Mesendoderm (in vitro differentiated cells): ENCODE data around the gene SIGLEC11.

ENCODE experiments used
- DNase-seq: peaks from one replicate; pipeline ENCODE4 v3.0.0; 2013
- H2AK5ac ChIP-seq: 2 replicates; pipeline ENCODE4 v1.6.1; 2013; ENCODE audit warnings: low read length, inconsistent platforms
- H2BK120ac ChIP-seq: 2 replicates; pipeline ENCODE4 v1.6.1; 2013; ENCODE audit warnings: low read depth, mild to moderate bottlenecking, low read length, moderate library complexity, mixed read lengths
- H2BK15ac ChIP-seq: replicated peaks from 2 replicates; pipeline ENCODE4 v1.6.1; 2013; ENCODE audit warnings: low read depth, mild to moderate bottlenecking, moderate library complexity
- H2BK5ac ChIP-seq: 2 replicates; pipeline ENCODE4 v1.6.1; 2013; ENCODE audit warnings: low read length, inconsistent platforms
- H3K18ac ChIP-seq: 2 replicates; pipeline ENCODE4 v1.6.1; 2013; ENCODE audit warnings: mild to moderate bottlenecking, low read length, mixed read lengths
- H3K23ac ChIP-seq: one replicate; pipeline ENCODE4 v1.6.1; 2013; ENCODE audit warnings: low read length
- H3K27ac ChIP-seq: 2 replicates; pipeline ENCODE4 v1.5.1; 2013; ENCODE audit warnings: low read depth, mild to moderate bottlenecking, inconsistent platforms, low read length, moderate library complexity
- H3K27me3 ChIP-seq: 2 replicates; pipeline ENCODE4 v1.6.1; 2013; ENCODE audit warnings: low read length, control low read depth, mild to moderate bottlenecking, inconsistent platforms; ENCODE audit not compliant: insufficient read depth, poor library complexity
- H3K36me3 ChIP-seq: 2 replicates; pipeline ENCODE4 v1.6.1; 2013; ENCODE audit warnings: low read length, inconsistent platforms; ENCODE audit not compliant: control insufficient read depth, insufficient read depth
- H3K4ac ChIP-seq: one replicate; pipeline ENCODE4 v1.6.1; 2013; ENCODE audit warnings: low read depth, mild to moderate bottlenecking, low read length, moderate library complexity
- H3K4me1 ChIP-seq: 2 replicates; pipeline ENCODE4 v1.6.1; 2013; ENCODE audit warnings: low read depth, low read length, inconsistent platforms; ENCODE audit not compliant: control insufficient read depth
- H3K4me2 ChIP-seq: 2 replicates; pipeline ENCODE4 v1.6.1; 2013; ENCODE audit warnings: low read length
- H3K4me3 ChIP-seq: 2 replicates; pipeline ENCODE4 v1.5.1; 2013; ENCODE audit warnings: mild to moderate bottlenecking, low read length
- H3K56ac ChIP-seq: one replicate; pipeline ENCODE4 v1.6.1; 2013; ENCODE audit warnings: low read length
- H3K79me1 ChIP-seq: 2 replicates; pipeline ENCODE4 v1.6.1; 2013; ENCODE audit warnings: low read length, inconsistent platforms
- H3K79me2 ChIP-seq: 2 replicates; pipeline ENCODE4 v1.6.1; 2013; ENCODE audit warnings: mild to moderate bottlenecking, low read length; ENCODE audit not compliant: control insufficient read depth, insufficient read depth
- H3K9ac ChIP-seq: 2 replicates; pipeline ENCODE4 v1.6.1; 2013; ENCODE audit warnings: low read length, inconsistent platforms
- H4K5ac ChIP-seq: one replicate; pipeline ENCODE4 v1.6.1; 2013; ENCODE audit warnings: low read length
- H4K8ac ChIP-seq: one replicate; pipeline ENCODE4 v1.6.1; 2013; ENCODE audit warnings: low read depth, mild to moderate bottlenecking, control low read depth, low read length, moderate library complexity
- WGBS: extraction: QIAGEN DNeasy Blood & Tissue Kit; methylation state at CpG from one replicate; pipeline ENCODE4 v1.1.7; 2013; ENCODE audit warnings: low lambda C conversion rate, missing lambda C conversion rate; ENCODE audit not compliant: insufficient coverage; ENCODE audit errors: extremely low coverage; 5-methylcytosine and 5-hydroxymethylcytosine counted together

SIGLEC11 gene

DNA sequence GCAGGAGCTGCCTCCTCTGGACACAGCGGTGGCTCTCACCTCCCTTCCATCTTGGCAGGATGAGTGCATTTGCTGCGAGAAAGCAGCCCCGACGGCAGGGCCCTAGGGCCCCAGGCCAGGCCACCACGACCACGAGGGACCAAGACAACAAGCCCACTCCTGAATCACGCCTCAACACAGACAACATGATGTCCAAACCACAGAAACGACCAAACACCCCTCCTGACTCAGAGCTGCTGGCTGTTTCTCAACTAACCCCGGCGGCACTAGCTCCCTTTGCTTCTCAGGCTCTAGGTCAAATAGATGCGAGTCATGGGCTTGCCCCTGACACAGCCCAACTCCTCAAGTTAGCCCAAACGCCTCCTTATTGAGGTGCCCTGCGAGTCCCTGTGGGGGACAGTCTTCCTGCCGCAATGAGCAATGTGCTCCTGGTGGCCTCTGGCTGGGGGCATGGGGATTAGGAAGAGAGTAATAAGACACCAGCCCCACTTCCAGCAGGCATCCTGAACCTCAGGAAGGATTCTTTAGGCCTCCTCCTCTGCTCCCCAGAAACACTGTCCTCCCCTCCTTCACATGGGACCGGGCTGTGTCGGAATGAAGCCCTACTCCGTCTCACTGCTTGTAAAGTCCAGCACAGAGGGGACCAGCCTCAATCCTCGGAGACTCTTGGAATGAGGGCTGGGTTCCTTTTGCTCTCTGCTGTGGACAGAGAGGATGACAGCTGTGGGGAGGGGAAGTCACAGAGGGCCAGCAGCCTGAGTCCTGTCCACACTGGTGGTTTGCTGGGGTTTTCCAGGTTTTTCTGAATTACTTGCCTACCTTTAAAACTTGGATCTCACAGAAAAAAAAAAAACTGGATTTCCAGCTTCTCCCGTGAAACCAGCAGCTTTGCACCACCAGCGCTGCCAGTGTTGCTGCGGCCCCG lies 38.8 kb downstream of the SIGLEC11 start:
- Histone ChIP-seq H2AK5ac (no peak overlapping the region), H3K4me3 (no peak overlapping the region), H2BK15ac (no peak overlapping the region), H3K4me2 (no peak overlapping the region), H3K27me3 (no peaks in the 10 kb centered on the region), H4K8ac (no peak overlapping the region), H2BK120ac (no peak overlapping the region), H3K18ac (no peak overlapping the region), H3K4me1 (no peaks in the 10 kb centered on the region), H3K56ac (no peak overlapping the region), H3K79me1 (peaks cover 38% of the 10 kb centered on the region), H3K36me3 (peaks cover 18% of the 10 kb centered on the region), H2BK5ac (no peak overlapping the region), H3K79me2 (peaks cover 70% of the 10 kb centered on the region), H4K5ac (no peak overlapping the region), H3K27ac (no peak overlapping the region), H3K9ac (no peak overlapping the region), H3K23ac (no peak overlapping the region), H3K4ac (no peak overlapping the region)
- WGBS, result no CpG with 5 or more reads among the region's 22 CpGs
- no peak for DNase-seq

DNA sequence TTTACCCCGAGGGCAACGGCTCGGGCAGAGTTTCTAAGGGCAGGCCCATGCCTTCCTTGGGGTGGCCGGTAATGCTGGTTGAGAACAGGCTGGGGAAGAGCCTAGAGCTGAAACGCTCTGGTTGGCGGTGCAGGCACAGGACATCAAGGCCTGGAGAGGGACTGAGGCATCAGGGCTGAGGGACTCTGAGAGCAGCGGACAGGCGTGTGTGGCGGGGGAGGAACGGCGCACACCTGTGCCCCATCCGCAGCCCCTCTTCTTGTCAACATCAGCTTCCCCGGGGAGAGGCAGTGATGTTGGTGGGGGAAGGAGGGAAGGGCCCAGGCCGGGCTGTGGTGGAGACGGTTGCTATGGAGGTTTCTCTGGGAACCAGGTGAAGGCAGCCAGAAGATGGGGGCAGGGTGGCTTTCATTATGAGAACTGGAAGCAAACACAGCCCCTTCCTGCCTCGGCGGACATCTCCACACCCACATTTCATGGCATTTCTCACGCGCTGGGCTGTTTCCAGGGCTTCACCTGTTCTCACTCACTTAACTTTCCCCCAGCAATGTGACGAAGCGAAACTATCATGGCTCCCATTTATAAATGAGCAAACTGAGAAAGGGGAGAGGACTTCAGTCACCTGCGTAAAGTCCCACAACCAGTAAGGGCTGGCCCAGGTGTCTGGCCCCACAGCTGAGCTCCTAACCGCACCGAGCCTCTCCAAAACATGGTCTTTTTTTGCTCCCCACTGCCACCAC lies 40.2 kb downstream of the SIGLEC11 start:
- H3K23ac ChIP-seq, result no peak overlapping the region

DNA sequence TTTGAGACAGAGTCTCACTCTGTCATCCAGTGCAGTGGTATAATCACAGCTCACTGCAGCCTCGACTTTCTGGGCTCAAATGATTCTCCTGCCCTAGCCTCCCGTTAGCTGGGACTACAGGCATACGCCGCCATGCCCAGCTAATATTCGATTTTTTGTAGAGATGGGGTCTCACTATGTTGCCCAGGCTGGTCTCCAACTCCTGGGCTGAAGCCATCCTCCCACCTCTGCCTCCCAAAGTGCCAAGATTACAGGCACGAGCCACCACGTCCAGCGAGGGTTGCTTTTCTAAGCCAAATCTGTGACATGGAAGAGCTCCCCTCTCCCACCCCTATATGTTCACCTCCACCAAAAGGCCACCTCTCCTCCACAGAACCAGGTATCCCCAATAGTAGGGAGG lies 42.9 kb downstream of the SIGLEC11 start:
- Histone ChIP-seq H2BK5ac (no peak overlapping the region), H3K27me3 (no peaks in the 10 kb centered on the region), H2BK15ac (no peak overlapping the region), H3K27ac (no peak overlapping the region), H3K9ac (no peak overlapping the region), H4K8ac (no peak overlapping the region), H2BK120ac (no peak overlapping the region), H3K23ac (no peak overlapping the region), H3K79me2 (peaks cover 49% of the 10 kb centered on the region), H3K4ac (no peak overlapping the region), H3K4me3 (no peak overlapping the region), H4K5ac (no peak overlapping the region), H2AK5ac (no peak overlapping the region), H3K4me2 (no peak overlapping the region), H3K36me3 (peaks cover 16% of the 10 kb centered on the region), H3K79me1 (peaks cover 35% of the 10 kb centered on the region), H3K18ac (no peak overlapping the region), H3K4me1 (no peaks in the 10 kb centered on the region), H3K56ac (no peak overlapping the region)
- no CpG with 5 or more reads among the region's 8 CpGs for WGBS
- DNase-seq, result no peak

More for the DNA sequence above, 40.2 kb downstream of the SIGLEC11 start:
- H4K5ac ChIP-seq, result no peak overlapping the region
- no peak overlapping the region for H2BK15ac ChIP-seq
- H4K8ac ChIP-seq, result no peak overlapping the region
- no peak overlapping the region for H3K9ac ChIP-seq
- no peak overlapping the region for H3K27ac ChIP-seq
- no peak for DNase-seq
- H3K4me1 ChIP-seq, result no peaks in the 10 kb centered on the region
- H3K27me3 ChIP-seq, result no peaks in the 10 kb centered on the region
- H3K56ac ChIP-seq, result no peak overlapping the region
- H2AK5ac ChIP-seq, result no peak overlapping the region
- WGBS, result no CpG with 5 or more reads among the region's 24 CpGs
- H3K4me3 ChIP-seq, result no peak overlapping the region
- H3K4me2 ChIP-seq, result no peak overlapping the region
- no peak overlapping the region for H2BK5ac ChIP-seq
- H3K4ac ChIP-seq, result no peak overlapping the region
- peaks cover 67% of the 10 kb centered on the region for H3K79me2 ChIP-seq
- peaks cover 36% of the 10 kb centered on the region for H3K79me1 ChIP-seq
- no peak overlapping the region for H3K18ac ChIP-seq
- no peak overlapping the region for H2BK120ac ChIP-seq
- peaks cover 16% of the 10 kb centered on the region for H3K36me3 ChIP-seq

DNA sequence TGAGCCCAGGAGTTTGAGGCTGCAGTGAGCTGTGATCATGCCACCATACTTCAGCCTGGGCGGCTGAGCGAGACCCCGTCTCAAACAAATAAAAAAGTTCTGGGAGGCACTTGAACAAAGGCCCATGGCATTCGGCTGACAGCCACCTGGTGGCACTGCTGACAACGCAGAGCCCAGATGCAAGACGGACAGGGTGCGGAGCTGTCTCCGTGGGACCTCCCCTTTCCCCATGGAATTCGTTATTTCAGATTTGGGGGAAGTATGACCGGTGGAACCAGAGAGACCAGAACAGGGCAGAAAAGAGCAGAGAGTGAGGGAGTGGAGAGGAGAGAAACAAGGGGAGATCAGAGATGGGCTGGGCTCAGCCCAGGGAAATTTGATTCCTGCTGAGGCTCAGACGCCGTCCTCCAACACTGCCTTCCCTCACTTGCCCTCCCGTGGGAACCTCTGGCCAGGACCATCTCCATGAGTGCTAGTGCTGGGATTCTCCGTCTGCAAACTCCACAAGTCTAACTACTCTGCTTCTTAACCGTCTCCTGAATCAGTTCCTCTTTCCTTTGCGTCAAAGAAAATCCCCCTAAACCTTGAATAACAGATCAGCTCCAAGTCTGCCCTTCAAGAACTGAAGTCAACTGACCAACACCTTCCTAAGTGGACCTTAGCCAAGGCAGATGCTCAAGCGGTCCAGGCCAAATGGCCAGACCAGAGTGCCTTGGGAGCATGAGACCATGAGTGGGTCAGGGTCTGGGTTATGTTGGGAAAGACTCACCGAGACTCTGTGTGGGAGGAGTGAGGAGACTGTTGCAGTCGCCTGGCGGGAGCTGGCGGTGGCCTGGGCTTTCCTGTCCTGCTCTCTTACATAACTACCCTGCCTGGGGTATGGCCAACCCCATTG lies 43.9 kb downstream of the SIGLEC11 start:
- Histone ChIP-seq H2BK120ac (no peak overlapping the region), H2BK5ac (no peak overlapping the region), H4K5ac (no peak overlapping the region), H3K4me1 (no peaks in the 10 kb centered on the region), H3K9ac (no peak overlapping the region), H4K8ac (no peak overlapping the region), H3K79me1 (peaks cover 31% of the 10 kb centered on the region), H3K23ac (no peak overlapping the region), H3K56ac (no peak overlapping the region), H3K36me3 (peaks cover 14% of the 10 kb centered on the region), H3K27me3 (no peaks in the 10 kb centered on the region), H3K79me2 (peaks cover 39% of the 10 kb centered on the region), H2AK5ac (no peak overlapping the region), H3K4me2 (no peak overlapping the region), H2BK15ac (no peak overlapping the region), H3K4ac (no peak overlapping the region), H3K27ac (no peak overlapping the region), H3K4me3 (no peak overlapping the region), H3K18ac (no peak overlapping the region)
- DNase-seq, result peak; percentile 62
- WGBS, result no CpG with 5 or more reads among the region's 21 CpGs

DNA sequence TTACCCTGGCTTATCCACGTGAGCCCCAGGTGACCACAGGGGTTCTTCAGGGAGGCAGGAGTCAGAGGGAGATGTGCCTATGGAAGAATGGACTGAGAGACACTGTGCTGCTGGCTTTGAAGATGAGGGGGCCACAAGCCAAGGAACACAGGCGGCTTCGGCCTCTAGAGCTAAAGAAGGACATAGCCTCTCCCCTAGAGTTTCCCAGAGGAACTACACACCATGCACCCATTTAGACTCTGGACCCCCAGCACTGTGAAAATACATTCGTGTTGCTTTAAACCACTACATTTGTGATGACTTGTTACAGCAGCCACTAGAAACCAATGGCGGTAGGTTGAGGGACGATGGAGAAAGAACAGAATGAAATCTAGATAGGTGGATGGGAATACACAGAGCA lies 45.7 kb downstream of the SIGLEC11 start:
- Histone ChIP-seq H3K56ac (no peak overlapping the region), H3K4me2 (no peak overlapping the region), H3K79me1 (peaks cover 29% of the 10 kb centered on the region), H2BK5ac (no peak overlapping the region), H3K4me1 (no peaks in the 10 kb centered on the region), H3K79me2 (peaks cover 28% of the 10 kb centered on the region), H2BK120ac (no peak overlapping the region), H2AK5ac (no peak overlapping the region), H4K8ac (no peak overlapping the region), H3K4ac (no peak overlapping the region), H2BK15ac (no peak overlapping the region), H3K4me3 (no peak overlapping the region), H4K5ac (no peak overlapping the region), H3K9ac (no peak overlapping the region), H3K27me3 (no peaks in the 10 kb centered on the region), H3K18ac (no peak overlapping the region), H3K23ac (no peak overlapping the region), H3K27ac (no peak overlapping the region), H3K36me3 (peaks cover 15% of the 10 kb centered on the region)
- WGBS, result no CpG with 5 or more reads among the region's 6 CpGs
- DNase-seq, result no peak
